Thymus (tissue), 11 donors: ENCODE results near the gene HVCN1. TPM values are rescaled to one million over a fixed set of nuclear protein-coding genes. Genes with fewer than 3 reads are reported as not detected.

Experiments
- DNase-seq, 9 donors: peaks; one replicate each; pipeline ENCODE4 v3.0.0-alpha.2; 2013; ENCODE audit warnings: low spot score in 9 of 9, low read depth in 6 of 9, missing footprints in 1 of 9
- H3K27ac ChIP-seq, 2 donors: one replicate each; pipeline ENCODE4 v1.5.1; 2013; ENCODE audit warnings: control low read depth in 1 of 2, low read depth in 1 of 2, low read length in 1 of 2, mild to moderate bottlenecking in 1 of 2, moderate library complexity in 1 of 2
- H3K27me3 ChIP-seq, 2 donors: one replicate each; pipeline ENCODE4 v1.5.1; 2013; ENCODE audit warnings: low read length in 1 of 2; ENCODE audit not compliant: control insufficient read depth in 2 of 2, insufficient read depth in 1 of 2
- H3K36me3 ChIP-seq, 2 donors: one replicate each; pipeline ENCODE4 v1.5.1; 2013; ENCODE audit warnings: low read length in 1 of 2, mild to moderate bottlenecking in 1 of 2, moderate library complexity in 1 of 2; ENCODE audit not compliant: control insufficient read depth in 2 of 2, insufficient read depth in 2 of 2
- H3K4me1 ChIP-seq, 2 donors: one replicate each; pipeline ENCODE4 v1.5.1; 2013; ENCODE audit warnings: low read length in 2 of 2; ENCODE audit not compliant: control insufficient read depth in 2 of 2, insufficient read depth in 2 of 2
- H3K4me3 ChIP-seq, 2 donors: one replicate each; pipeline ENCODE4 v1.5.1; 2013; ENCODE audit warnings: low read length in 2 of 2, control low read depth in 1 of 2, mild to moderate bottlenecking in 1 of 2
- H3K9me3 ChIP-seq, 2 donors: one replicate each; pipeline ENCODE4 v1.5.1; 2013; ENCODE audit warnings: low read length in 1 of 2, mild to moderate bottlenecking in 1 of 2; ENCODE audit not compliant: control insufficient read depth in 2 of 2, insufficient read depth in 1 of 2
- WGBS: extraction: QIAGEN DNeasy Blood & Tissue Kit; methylation state at CpG from one replicate; pipeline ENCODE4 v1.1.7; 2013; 5-methylcytosine and 5-hydroxymethylcytosine counted together
- polyA plus RNA-seq: library from polyadenylated mRNA; stranded (reverse); fragments of 200-250 nt; gene quantifications from one replicate; pipeline ENCODE4 v1.2.3, GENCODE V29; 2013
- total RNA-seq: library from RNA; stranded (reverse); fragments of 120-200 nt; gene quantifications from one replicate; pipeline ENCODE4 v1.2.4, GENCODE V29; 2013
- donor health status: healthy.

Gene HVCN1
- total and polyA plus RNA-seq, 2 donors: 11.1 to 35.1 TPM

DNA sequence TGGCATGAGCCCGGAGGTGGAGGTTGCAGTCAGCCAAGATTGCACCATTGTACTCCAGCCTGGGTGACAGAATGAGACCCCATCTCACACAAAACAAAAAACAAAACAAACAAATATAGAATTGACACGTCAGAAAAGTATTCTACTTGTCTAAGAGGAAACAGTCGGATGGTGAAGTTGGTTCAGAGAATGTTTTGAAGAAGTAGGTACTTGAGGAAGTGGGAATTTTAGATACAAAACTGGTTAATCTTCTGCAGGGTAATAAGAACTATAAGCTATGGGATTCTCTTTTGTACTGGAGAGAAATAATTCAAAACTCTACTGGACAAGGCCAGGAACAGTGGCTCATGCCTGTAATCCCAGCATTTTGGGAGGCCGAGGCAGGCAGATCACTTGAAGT is 89.6 kb downstream of the HVCN1 start:
- H3K27me3 ChIP-seq: no peaks in the 10 kb centered on the region
- H3K27ac ChIP-seq: no peak overlapping the region
- 88% methylated on average over 4 of the region's 4 CpGs for WGBS
- no peaks in the 10 kb centered on the region for H3K9me3 ChIP-seq
- no peaks in the 10 kb centered on the region for H3K36me3 ChIP-seq
- H3K4me1 ChIP-seq: no peaks in the 10 kb centered on the region
- DNase-seq: no peak
- H3K4me3 ChIP-seq: no peak overlapping the region

Other genes with a start within 250 kb of the HVCN1 start
- 377 TPM for gene ARPC3, start 238.8 kb downstream of the HVCN1 start, total RNA-seq
- gene ARPC3, start 238.8 kb downstream of the HVCN1 start, polyA plus RNA-seq: 628 TPM
- 21.9 TPM for gene GPN3, start 220.9 kb downstream of the HVCN1 start, total RNA-seq
- gene GPN3, start 220.9 kb downstream of the HVCN1 start, polyA plus RNA-seq: 25.1 TPM
- 22.9 TPM for gene FAM216A, start 220.3 kb downstream of the HVCN1 start, total RNA-seq
- gene FAM216A, start 220.3 kb downstream of the HVCN1 start, polyA plus RNA-seq: 10.2 TPM
- 87.9 TPM for gene VPS29, start 187.0 kb downstream of the HVCN1 start, total RNA-seq
- 320 TPM for gene VPS29, start 187.0 kb downstream of the HVCN1 start, polyA plus RNA-seq
- 1.0 TPM for gene RAD9B, start 186.8 kb downstream of the HVCN1 start, total RNA-seq
- gene RAD9B, start 186.8 kb downstream of the HVCN1 start, polyA plus RNA-seq: 0.87 TPM
- 5.8 TPM for gene PPTC7, start 105.8 kb downstream of the HVCN1 start, total RNA-seq
- gene PPTC7, start 105.8 kb downstream of the HVCN1 start, polyA plus RNA-seq: 19.2 TPM
- gene TCTN1, start 75.0 kb downstream of the HVCN1 start, total RNA-seq: 11.6 TPM
- 17.9 TPM for gene TCTN1, start 75.0 kb downstream of the HVCN1 start, polyA plus RNA-seq
- 139 TPM for gene PPP1CC, start 53.8 kb upstream of the HVCN1 start, total RNA-seq
- gene PPP1CC, start 53.8 kb upstream of the HVCN1 start, polyA plus RNA-seq: 103 TPM
- 0.19 TPM for gene CCDC63, start 157.9 kb upstream of the HVCN1 start, total RNA-seq
- 0.14 TPM for gene CCDC63, start 157.9 kb upstream of the HVCN1 start, polyA plus RNA-seq
- 0.42 TPM for gene MYL2, start 231.5 kb upstream of the HVCN1 start, total RNA-seq
- gene MYL2, start 231.5 kb upstream of the HVCN1 start, polyA plus RNA-seq: 5.3 TPM